OCI-LY1 (cell line): Measurements from ENCODE around the gene ARID3A.

Experiments
- EZH2 ChIP-seq: fragments of 200-600 bp; sonication (generic), shearing (Covaris generic); IDR thresholded peaks from 2 replicates; pipeline ENCODE4 v1.8.0; 2017; ENCODE audit warnings: borderline replicate concordance, mixed run types, mild to moderate bottlenecking, antibody characterized with exemption, low read length, moderate library complexity, mixed read lengths
- TF ChIP-seq, protein P1 (sequence below): fragments of 200-600 bp; sonication (generic), shearing (Covaris generic); IDR thresholded peaks from 2 replicates; pipeline ENCODE4 v1.5.1; 2017; ENCODE audit warnings: mild to moderate bottlenecking, antibody characterized with exemption, low read length, moderate library complexity, mixed read lengths

DNA sequence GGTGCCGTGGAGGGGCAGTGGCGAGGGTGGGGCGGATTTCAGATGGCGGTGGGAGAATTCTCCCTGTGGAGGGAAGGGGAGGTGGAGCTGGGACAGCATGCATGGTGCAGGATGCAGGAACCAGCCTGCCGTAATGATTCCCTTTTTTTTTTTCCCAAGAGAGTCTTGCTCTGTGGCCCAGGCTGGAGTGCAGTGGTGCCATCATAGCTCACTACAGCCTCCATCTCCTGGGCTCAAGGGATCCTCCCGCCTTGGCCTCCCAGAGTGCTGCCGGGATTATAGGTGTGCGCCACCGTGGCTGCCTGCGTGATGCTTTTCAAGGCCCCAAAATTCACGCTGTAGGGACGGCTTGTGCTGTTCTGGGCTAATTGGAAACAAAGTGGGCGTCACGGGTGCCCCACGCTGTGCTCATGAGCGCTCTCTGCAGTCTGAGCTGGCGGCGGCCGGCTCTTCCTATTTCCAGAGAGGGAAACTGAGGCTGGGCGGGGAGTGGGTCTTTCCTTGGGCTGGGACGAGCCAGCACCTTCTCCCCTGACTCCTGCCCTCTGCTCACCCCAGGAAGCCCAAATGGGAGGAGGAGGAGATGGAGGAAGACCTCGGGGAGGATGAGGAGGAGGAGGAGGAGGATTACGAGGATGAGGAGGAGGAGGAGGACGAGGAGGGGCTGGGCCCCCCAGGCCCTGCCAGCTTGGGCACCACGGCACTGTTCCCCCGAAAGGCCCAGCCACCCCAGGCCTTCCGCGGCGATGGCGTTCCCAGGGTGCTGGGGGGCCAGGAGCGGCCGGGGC lies 6.2 kb downstream of the ARID3A start:
- TF ChIP-seq, protein P1, sequence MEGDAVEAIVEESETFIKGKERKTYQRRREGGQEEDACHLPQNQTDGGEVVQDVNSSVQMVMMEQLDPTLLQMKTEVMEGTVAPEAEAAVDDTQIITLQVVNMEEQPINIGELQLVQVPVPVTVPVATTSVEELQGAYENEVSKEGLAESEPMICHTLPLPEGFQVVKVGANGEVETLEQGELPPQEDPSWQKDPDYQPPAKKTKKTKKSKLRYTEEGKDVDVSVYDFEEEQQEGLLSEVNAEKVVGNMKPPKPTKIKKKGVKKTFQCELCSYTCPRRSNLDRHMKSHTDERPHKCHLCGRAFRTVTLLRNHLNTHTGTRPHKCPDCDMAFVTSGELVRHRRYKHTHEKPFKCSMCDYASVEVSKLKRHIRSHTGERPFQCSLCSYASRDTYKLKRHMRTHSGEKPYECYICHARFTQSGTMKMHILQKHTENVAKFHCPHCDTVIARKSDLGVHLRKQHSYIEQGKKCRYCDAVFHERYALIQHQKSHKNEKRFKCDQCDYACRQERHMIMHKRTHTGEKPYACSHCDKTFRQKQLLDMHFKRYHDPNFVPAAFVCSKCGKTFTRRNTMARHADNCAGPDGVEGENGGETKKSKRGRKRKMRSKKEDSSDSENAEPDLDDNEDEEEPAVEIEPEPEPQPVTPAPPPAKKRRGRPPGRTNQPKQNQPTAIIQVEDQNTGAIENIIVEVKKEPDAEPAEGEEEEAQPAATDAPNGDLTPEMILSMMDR = no peak; the same call in 1 of the 2 replicates
- no peak for TF ChIP-seq EZH2
